Anterior cingulate cortex (tissue), 58 donors: Measurements from ENCODE around the gene ADARB2.
A peak's percentile ranks its signal among the peaks of the same experiment; 100 is the strongest.
"Not testable (repeated sequence)": the region's sequence is repeated elsewhere in the genome, so short reads cannot be mapped to it uniquely, and the experiment has no call there.

Experiments
- DNase-seq, 58 donors: peaks; one replicate each; lab custom pipeline; 2025; lab: John Stamatoyannopoulos, UW

ADARB2 gene

DNA sequence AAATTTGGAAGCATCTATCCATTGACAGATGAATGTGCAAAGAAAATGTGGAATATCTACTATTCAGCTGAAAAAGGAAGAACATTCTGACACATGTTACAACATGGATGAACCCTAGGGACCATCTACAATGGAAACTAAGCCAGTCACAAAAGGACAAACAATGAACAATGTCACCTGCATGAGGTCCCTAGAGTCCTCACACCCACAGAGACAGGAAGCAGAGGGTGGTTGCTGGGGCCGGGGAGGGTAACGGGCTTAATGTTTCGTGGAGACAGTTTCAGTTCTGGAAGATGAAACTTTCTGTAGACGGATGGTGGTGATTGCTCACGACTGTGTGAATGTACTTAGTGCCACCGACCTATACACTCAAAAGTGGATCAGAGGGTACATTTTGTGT is 282.9 kb downstream of the ADARB2 start:
- DNase-seq, result no peak

DNA sequence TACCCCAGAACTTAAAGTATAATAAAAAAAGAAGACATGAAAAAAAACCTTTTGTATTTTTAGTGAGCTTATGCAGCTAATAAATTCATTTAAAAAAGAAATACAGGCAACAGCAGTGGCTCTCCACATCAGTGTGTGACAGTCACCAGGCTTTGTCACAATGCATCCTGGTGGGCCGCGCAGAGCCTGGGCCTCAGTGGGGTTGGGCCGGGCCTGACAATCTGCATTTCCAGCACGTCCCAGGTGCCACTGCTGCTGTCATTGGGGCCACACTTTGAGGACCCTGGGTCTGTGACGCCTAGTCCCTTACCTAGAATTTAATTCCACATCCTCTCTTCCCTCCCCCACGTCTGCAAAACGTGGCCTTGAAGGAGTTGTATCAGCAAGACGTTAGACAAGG is 284.5 kb downstream of the ADARB2 start:
- no peak for DNase-seq

DNA sequence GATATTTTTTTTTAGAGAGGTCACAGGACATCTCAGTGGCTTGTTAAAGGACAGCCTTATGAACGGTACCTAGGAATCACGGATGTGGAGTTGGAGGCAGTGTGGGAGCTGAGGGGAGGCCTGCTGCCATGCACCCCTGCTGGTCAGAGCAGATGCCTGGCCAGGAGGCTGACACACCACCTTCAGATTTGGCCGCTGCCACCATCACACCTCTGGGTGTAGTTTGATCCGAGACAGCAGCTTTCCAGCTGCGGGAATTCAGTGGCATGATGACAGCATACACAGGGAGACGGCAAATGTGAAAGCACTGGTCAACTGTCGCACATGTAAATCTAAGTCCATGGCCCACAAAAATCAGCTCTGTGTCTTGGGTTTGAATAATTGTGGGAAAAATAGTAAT is 285.4 kb downstream of the ADARB2 start:
- no peak for DNase-seq

DNA sequence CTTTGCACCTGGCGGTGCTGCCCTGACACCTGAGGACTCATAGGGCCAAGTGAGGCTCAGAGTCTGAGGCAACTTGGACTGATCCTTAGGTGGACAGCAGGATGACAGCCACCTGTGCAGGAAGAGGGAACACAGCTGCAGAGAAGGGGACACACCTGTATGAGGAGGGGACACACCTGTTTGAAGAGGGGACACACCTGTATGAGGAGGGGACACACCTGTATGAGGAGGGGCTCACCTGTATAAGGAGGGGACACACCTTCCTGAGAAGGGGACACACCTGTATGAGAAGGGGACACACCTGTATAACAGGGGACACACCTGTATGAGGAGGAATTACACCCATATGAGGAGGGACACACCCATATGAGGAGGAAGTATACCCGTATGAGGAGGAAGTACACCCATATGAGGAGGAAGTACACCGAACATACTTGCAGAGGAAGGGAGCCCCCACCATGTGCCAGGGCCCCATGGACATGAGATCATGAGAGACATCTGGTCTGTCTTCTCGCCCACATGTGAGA is 285.9 kb downstream of the ADARB2 start:
- DNase-seq, result no peak

DNA sequence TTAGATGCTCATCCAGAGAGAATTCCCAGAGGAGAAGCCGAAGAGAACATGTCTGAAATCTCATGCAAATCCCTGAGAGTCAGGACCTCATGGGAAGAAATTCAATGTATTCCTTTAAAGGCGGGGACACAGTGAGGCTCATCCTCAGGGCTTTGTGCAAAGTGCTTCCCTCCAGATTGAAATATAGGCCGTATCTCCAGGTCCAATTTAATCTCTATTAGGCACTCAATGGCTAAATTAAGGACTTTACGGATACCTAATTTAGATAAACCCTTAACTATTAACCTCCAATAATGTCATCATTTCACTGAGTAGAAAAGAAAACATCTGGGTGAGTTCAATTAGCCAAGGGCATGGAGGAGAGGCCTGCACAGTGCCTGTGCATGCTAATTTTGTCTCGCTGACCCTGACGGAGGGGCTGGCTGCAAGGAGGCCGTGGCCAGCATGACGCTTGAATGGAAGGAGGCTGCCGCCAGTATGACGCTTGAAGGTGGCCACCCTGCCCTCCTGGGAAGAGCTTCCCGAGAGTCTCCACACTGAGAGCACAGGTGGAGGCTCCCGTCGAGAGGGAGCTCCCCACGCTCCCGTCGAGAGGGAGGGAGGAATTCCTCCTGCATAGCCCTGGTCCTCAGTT is 287.6 kb downstream of the ADARB2 start:
- no peak for DNase-seq

DNA sequence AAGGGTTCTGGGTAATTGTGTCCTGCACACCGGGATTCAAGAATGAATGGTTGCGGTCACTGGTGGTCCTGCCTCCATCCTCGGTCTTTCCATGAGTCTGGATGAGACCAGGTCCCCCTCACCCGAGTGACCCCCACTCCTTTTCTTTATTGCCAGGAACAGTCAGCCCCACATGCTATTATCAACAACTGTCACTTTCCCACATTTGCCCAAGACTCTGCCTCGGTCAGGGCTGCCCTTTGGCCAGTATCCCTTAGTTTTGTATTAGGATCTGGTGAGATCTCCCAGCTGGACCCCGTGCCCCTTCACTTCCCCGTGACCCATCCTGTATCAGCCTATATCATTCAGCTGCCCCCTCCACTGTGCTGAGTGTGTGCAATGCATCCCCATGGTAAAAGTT is 288.3 kb downstream of the ADARB2 start:
- DNase-seq, result no peak

DNA sequence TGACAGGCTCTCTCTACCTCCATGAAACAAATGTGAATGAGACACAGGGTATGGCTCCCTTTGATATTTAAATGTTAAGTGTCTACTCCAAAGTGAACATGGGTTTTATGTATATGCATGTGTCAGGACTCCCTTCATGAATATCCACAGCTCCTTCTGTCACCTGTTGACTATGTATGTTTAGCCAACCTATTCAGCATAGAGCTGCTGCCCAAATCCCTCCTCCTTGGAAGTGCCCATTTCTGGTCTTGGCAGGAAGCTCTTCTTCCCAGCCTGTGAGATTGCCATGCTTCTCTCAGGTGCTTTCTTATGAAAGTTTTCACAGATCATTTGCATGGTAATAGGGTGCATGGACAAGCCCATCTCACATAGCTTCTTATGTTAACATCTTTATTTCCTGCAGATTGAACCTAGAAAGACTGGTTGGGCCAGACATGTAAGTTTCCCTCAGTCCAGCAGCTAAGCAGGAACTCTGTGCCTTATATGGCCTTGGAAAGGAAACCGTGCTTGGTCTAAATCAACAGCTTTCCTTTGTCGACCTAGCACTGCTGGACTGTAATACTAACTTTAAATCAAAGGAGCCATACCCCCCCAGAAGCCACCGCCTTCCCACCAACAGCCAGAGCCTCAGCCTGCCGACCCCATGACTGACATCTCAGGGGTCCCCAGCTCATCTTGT is 288.9 kb downstream of the ADARB2 start:
- no peak for DNase-seq

DNA sequence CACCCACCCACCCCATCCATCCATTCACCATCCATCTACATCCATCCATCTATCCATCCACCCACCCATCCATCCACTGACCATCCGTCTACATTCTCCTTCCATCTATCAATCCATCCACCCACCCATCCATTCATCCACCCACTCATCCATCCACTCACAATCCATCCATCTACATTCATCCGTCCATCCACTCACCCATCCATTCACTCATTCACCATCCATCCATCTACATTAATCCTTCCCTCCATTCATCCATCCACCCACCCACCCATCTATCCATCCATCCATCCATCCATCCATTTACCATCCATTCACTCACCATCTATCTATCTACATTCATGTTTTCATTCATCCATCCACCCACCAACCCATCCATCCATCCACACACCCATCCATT is 292.5 kb downstream of the ADARB2 start:
- DNase-seq, result no peak

DNA sequence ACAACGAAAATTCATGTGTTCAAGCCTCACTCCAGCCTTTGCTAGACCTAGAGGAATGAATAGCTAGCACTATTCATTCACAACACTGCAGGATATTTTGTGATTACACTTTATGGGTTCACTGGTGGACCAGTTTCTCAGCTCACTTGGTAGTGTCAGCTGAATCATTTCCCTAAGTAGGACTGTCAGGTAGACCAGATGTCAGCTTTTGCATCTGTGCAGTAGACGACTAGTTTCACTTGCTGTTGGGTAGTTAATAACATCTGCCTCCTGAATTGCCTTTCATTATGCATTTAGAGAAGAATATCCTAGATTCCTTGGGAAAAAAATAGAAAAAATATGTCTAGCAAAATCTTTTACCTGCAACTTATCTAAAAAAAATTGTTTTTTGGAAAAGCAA is 296.4 kb downstream of the ADARB2 start:
- no peak for DNase-seq

DNA sequence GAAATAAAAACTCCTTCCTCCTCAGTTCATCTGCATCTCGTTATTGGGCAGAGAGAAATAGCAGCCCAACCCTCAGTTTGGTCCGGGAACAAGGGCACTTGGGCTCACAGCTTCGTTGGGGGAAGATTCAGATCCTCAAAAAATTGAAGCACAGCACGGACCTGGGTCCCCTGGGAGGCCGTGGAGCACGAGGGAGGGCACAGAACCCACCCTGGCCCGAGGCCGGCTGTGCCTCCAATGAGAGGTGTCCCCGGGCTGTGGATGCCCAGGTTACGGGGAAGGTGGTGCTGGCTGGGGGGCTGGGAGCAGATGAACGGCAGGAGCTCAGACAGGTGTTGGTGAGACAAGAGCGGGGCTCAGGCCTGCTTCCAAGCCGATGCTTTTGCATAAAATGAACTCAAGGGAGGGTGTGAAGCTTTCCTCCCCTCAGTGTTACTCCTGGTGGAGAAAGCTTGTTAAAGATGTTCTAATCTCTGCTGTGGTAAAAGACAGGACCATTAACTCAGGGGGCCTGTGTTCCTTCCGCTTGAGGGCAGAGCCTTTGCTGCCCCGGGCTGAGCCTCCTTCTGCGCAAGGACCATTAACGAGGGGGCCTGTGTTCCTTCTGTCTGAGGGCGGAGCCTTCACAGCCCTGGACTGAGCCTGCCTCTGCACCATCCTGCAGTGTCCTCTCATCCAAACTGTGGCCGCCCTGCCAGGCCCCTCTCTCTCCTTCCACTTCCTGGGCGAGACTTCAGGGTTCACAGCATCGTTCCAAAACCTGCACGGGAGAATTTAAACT is 302.2 kb downstream of the ADARB2 start:
- DNase-seq, result no peak

DNA sequence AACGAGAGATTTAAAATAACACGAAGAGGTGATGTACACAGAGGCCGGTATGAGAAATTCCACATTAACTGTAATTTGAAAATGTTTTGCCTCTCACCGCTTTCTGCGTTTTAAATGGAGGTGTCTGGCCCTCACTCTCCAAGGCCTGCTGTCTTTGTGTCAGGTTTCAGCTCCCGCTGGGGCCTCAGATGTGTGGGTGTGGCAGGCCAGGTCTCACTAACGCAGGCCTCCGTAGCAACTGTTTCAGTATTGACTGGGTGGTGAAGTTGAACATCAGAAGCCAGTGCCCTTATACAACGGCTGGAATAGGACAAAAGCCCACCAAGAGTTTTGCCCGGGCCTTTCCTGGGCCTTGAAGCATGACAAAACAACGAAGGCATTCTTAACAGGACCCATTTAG is 303.1 kb downstream of the ADARB2 start:
- no peak for DNase-seq

DNA sequence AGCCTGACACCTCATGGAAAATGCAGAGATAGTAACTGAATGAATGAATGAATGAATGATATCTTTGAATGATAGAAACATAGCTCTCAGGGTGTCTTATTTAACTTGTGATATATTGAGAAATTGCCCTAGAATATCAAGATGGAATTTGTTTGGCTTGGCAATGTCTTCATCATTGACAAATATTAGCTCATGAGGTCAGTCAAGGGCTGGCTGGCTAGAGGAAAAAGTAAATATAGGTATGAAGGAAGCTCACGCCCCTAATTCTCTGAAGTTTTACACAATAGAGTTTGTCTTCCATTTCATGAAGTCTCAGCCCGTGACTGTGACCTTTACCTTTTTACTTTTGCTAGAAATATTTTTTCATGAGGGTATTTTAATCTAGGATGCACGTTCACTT is 305.2 kb downstream of the ADARB2 start:
- no peak for DNase-seq

DNA sequence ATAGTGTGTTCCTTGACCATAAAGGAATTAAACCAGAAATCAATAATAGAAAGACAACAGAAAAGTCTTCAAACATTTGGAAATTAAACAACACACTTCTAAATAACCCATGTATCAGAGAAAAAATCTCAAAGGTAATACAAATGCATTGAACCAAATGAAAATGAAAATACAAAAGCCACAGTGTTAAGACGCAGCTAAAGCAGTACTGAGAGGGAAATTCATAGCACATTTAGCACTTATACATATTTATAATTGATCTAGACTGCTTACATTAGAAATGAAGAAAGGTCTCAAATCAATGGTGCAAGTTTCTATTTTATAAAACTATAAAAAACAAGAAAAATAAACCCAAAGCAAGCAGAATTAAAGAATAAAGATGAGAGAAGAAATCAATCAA is 306.1 kb downstream of the ADARB2 start:
- no peak for DNase-seq

DNA sequence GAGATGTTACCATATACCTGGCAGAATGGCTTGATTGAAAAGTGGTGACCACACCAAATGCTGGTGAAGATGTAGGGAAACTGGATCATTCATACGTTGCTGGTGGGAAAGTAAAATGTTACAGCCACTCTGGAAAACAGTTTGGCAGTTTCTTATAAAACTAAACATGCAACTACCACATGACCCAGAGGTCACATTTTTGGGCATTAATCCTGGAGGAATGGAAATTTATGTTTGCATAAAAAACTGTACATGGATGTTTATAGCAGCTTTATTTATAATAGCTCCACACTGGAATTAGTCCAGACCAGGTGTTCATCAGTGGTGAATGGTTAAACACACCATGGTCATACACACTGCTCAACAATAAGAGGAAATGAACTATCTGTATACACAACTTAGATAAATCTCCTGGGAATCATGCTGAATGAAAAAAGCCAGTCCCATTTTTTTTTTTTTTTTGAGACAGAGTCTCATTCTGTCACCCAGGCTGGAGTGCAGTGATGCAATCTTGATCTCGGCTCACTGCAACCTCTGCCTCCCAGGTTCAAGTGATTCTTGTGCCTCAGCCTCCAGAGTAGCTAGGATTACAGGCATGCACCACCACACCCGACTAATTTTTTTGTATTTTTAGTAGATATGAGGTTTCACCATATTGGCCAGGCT is 309.7 kb downstream of the ADARB2 start:
- not testable (repeated sequence) for DNase-seq

DNA sequence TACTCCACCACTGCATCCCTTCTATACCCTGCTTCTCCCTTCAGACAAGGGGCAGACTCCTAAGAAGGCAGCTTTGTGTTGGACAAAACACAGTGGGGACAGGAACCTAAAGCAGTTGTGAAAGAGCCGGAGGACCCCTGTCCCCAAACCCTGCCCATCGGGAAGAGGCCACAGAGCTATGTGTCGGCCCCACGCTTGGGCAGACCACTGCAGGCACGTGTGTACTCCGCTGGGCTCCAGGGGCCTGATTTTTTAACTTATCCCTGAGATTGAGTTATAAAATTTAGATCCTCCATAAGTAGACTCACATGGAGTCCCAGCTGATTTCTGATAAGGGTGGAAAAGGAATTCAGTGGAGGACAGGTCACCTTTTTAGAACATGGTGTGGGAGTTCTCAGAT is 310.5 kb downstream of the ADARB2 start:
- DNase-seq, result no peak

DNA sequence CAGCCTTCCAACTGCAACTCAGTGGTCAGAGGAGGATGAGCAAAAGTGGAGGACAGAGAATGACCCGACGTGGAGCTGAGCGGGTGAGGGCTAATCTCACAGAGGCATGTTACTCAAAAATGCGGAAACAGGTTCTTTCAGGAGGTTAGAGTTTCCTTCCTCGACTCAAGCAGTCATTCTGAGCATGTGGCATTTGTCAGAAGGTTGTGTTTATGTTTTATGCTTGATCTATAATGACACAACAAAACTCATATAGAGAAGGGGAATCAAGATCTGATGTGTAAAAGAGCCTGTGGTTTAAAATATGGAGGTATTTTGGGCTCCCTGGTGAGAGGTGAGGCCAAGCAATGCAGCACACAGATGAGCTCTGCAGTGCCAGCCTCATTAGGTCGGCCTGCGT is 311.4 kb downstream of the ADARB2 start:
- no peak for DNase-seq

DNA sequence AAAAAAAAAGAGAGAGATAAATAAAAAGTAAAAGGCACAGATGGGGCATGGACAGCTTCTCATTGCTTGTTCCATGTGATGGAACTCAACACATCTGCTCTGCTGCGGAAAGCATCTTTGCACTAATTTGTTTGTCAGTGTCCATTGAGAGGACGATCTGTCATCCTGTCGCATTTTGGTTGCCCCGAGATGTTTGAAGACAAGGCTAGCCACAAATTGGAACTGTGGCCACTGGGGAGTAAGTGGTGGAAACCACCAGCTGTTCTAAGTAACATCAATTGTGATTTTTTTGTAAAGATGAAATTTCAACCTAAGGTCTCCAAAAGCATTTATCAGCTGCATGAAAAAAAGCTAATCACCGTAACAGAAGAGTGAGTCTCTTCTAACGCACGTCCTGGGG is 312.7 kb downstream of the ADARB2 start:
- no peak for DNase-seq

DNA sequence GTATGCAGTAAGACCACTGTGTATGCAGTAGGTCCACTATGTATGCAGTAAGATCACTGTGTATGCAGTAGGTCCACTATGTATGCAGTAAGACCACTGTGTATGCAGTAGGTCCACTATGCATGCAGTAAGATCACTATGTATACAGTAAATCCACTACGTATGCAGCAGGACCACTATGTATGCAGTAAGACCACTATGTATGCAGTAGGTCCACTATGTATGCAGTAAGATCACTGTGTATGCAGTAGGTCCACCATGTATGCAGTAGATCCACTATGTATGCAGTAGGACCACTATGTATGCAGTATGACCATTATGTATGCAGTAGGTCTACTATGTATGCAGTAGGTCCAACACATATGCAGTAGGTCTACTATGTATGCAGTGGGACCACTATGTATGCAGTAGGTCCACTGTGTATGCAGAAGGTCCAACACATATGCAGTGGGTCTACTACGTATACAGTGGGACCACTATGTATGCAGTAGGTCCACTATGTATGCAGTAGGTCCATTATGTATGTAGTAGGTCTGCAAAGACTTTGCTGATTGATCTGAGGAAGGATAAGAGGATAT is 313.6 kb downstream of the ADARB2 start:
- DNase-seq, result no peak

DNA sequence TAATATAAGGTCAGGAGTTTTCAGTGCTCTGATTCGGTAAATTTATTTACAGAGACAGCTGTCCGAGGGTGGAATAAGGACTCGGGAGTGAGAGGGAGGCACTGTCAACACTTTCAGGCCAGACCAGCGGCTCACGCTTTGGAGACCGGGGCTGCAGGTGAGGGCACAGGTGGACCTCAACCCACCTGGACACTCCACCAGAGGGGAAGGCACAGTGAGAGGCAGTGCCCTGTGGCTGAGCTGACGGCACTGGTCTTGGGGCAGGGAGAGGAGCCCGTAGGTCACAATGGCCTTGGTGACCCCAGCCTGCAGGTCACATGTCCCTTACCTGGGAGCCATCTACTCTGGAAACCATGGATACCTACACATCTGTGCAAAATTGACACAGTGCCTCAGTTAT is 315.1 kb downstream of the ADARB2 start:
- DNase-seq, result no peak

DNA sequence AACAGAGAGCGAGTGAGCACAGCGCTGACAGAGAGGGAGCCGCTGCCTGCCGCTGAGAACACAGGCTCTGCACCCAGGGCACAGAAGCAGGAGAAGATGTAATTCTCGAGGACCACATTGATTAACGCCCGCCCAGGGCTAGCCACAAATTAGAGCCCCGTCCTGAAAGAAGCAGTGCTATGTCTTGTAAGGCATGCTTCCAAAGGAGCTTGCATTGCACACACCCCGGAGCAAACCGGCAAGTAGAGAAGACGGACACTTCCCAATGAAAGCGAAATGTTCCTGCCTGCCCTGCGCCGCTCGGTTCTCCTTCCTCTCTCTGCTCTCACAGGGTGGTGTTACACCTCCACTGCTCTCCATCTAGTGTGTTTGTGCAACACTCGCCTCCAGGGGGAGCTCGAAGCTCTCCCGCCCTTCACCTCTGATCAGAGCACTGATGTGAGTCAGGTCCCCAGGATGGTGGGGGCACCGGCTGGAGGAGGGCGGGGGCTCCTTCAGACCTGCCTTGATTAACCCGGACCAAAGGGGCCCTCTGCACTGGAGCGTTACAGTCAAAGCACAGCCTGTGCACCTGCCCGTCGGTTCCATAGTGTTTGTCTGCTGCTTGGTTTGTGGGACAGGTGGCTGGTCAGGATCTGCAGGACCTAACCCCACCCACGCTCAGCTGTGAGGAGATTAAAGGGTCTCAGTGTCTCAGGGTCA is 316.5 kb downstream of the ADARB2 start:
- DNase-seq, result peak in 53 of 58 donors; percentile 2 to 79 (median 43)
